Astrocyte (in vitro differentiated cells and primary cell): ENCODE results near the gene ATP2A1. TPM values are rescaled to one million over a fixed set of nuclear protein-coding genes. Genes with fewer than 3 reads are reported as not detected.

Source experiments
- DNase-seq: peaks from one replicate; pipeline ENCODE4 v3.0.0-alpha.2; 2010; ENCODE audit warnings: low read depth
- FAIRE-seq: peaks from 2 replicates; lab custom pipeline; 2011; peaks lifted over from hg19 to GRCh38; lab: Jason Lieb, UNC
- H2AFZ ChIP-seq: 2 replicates; pipeline ENCODE4 v1.6.0; 2012; ENCODE audit warnings: low read depth, low read length, inconsistent platforms
- H3K27ac ChIP-seq: 2 replicates; pipeline ENCODE4 v1.5.1; 2011; ENCODE audit warnings: low read depth, low read length, inconsistent platforms
- H3K27me3 ChIP-seq: 2 replicates; pipeline ENCODE4 v1.6.0; 2011; ENCODE audit warnings: low read length, inconsistent platforms; ENCODE audit not compliant: insufficient read depth
- H3K36me3 ChIP-seq: 2 replicates; pipeline ENCODE4 v1.5.1; 2011; ENCODE audit warnings: low read length, inconsistent platforms; ENCODE audit not compliant: insufficient read depth
- H3K4me1 ChIP-seq: 2 replicates; pipeline ENCODE4 v1.5.1; 2011; ENCODE audit warnings: low read length, inconsistent platforms; ENCODE audit not compliant: insufficient read depth
- H3K4me2 ChIP-seq: 2 replicates; pipeline ENCODE4 v1.6.0; 2012; ENCODE audit warnings: low read length, inconsistent platforms
- H3K4me3 ChIP-seq: 2 replicates; pipeline ENCODE4 v1.5.1; 2011; ENCODE audit warnings: low read depth, mild to moderate bottlenecking, low read length, inconsistent platforms; ENCODE audit not compliant: insufficient read depth
- H3K79me2 ChIP-seq: 2 replicates; pipeline ENCODE4 v1.6.0; 2012; ENCODE audit warnings: mild to moderate bottlenecking, low read length, inconsistent platforms; ENCODE audit not compliant: insufficient read depth
- H3K9ac ChIP-seq: 2 replicates; pipeline ENCODE4 v1.6.0; 2012; ENCODE audit warnings: mild to moderate bottlenecking, low read length, inconsistent platforms
- H3K9me3 ChIP-seq: 2 replicates; pipeline ENCODE4 v1.5.1; 2012; ENCODE audit warnings: low read depth, mild to moderate bottlenecking, low read length, inconsistent platforms; ENCODE audit not compliant: insufficient read depth
- H4K20me1 ChIP-seq: 2 replicates; pipeline ENCODE4 v1.6.0; 2012; ENCODE audit warnings: low read length, inconsistent platforms; ENCODE audit not compliant: insufficient read depth
- H3K27ac Mint-ChIP-seq: one replicate; pipeline ENCODE4 v1.8.0; 2021; ENCODE audit warnings: mild to moderate bottlenecking, mixed read lengths; ENCODE audit not compliant: unreplicated experiment
- H3K27me3 Mint-ChIP-seq: one replicate; pipeline ENCODE4 v1.8.0; 2021; ENCODE audit warnings: low read depth, mixed read lengths; ENCODE audit not compliant: unreplicated experiment
- H3K36me3 Mint-ChIP-seq: one replicate; pipeline ENCODE4 v1.8.0; 2021; ENCODE audit warnings: low read depth, mixed read lengths; ENCODE audit not compliant: unreplicated experiment
- H3K4me1 Mint-ChIP-seq: one replicate; pipeline ENCODE4 v1.8.0; 2021; ENCODE audit warnings: low read depth, mixed read lengths; ENCODE audit not compliant: unreplicated experiment
- H3K4me3 Mint-ChIP-seq: one replicate; pipeline ENCODE4 v1.8.0; 2021; ENCODE audit warnings: mild to moderate bottlenecking, moderate library complexity, mixed read lengths; ENCODE audit not compliant: unreplicated experiment
- H3K9me3 Mint-ChIP-seq: one replicate; pipeline ENCODE4 v1.8.0; 2021; ENCODE audit warnings: mild to moderate bottlenecking, mixed read lengths; ENCODE audit not compliant: unreplicated experiment
- CTCF ChIP-seq: IDR thresholded peaks from 2 replicates; pipeline ENCODE4 v1.5.1; 2011; ENCODE audit warnings: low read depth, mild to moderate bottlenecking, inconsistent platforms, low read length, moderate library complexity; ENCODE audit not compliant: insufficient read depth
- EZH2 ChIP-seq: IDR thresholded peaks from 2 replicates; pipeline ENCODE4 v1.6.1; 2012; ENCODE audit warnings: mild to moderate bottlenecking, low read length, inconsistent platforms; ENCODE audit not compliant: insufficient read depth
- total RNA-seq: library from RNA; stranded (reverse); gene quantifications from 2 replicates; pipeline ENCODE4 v1.2.1, GENCODE V29; 2021

The ATP2A1 gene
- total RNA-seq, 1 donor from 2014 or later = 2.0 TPM

GRCh38 chr16:28903344-28904042 lies 25.2 kb downstream of the ATP2A1 start:
- no peaks in the 10 kb centered on the region for H3K79me2 ChIP-seq
- no peaks in the 10 kb centered on the region for H3K9me3 ChIP-seq
- no peaks in the 10 kb centered on the region for H3K36me3 ChIP-seq
- H3K9me3 Mint-ChIP-seq = no peaks in the 10 kb centered on the region
- no peak overlapping the region for H3K4me3 ChIP-seq
- no peak for TF ChIP-seq EZH2
- no peak for TF ChIP-seq CTCF
- FAIRE-seq = no peak
- H3K4me3 Mint-ChIP-seq = no peak overlapping the region
- H3K4me1 ChIP-seq = no peaks in the 10 kb centered on the region
- no peaks in the 10 kb centered on the region for H3K27me3 ChIP-seq
- H3K9ac ChIP-seq = no peak overlapping the region
- no peaks in the 10 kb centered on the region for H4K20me1 ChIP-seq
- no peak overlapping the region for H2AFZ ChIP-seq
- peaks cover 3% of the 10 kb centered on the region for H3K4me1 Mint-ChIP-seq
- H3K36me3 Mint-ChIP-seq = peaks cover 8% of the 10 kb centered on the region
- H3K27me3 Mint-ChIP-seq = no peaks in the 10 kb centered on the region
- H3K27ac ChIP-seq = no peak overlapping the region
- no peak overlapping the region for H3K27ac Mint-ChIP-seq
- no peak overlapping the region for H3K4me2 ChIP-seq
- no peak for DNase-seq

GRCh38 chr16:28904363-28904762 lies 26.1 kb downstream of the ATP2A1 start:
- no peak for TF ChIP-seq CTCF
- no peak for TF ChIP-seq EZH2
- H3K27ac ChIP-seq = no peak overlapping the region
- Mint-ChIP-seq H3K27me3 (no peaks in the 10 kb centered on the region), H3K36me3 (peaks cover 5% of the 10 kb centered on the region), H3K4me1 (no peaks in the 10 kb centered on the region), H3K9me3 (no peaks in the 10 kb centered on the region), H3K4me3 (no peak overlapping the region), H3K27ac (no peak overlapping the region)
- no peak overlapping the region for H3K9ac ChIP-seq
- FAIRE-seq = no peak
- H3K9me3 ChIP-seq = no peaks in the 10 kb centered on the region
- no peaks in the 10 kb centered on the region for H4K20me1 ChIP-seq
- H3K79me2 ChIP-seq = no peaks in the 10 kb centered on the region
- no peak overlapping the region for H2AFZ ChIP-seq
- H3K4me2 ChIP-seq = no peak overlapping the region
- no peaks in the 10 kb centered on the region for H3K36me3 ChIP-seq
- H3K4me3 ChIP-seq = no peak overlapping the region
- H3K4me1 ChIP-seq = no peaks in the 10 kb centered on the region
- DNase-seq = no peak
- no peaks in the 10 kb centered on the region for H3K27me3 ChIP-seq

- Histone ChIP-seq H3K4me2 (no peak overlapping the region), H3K36me3 (no peaks in the 10 kb centered on the region), H2AFZ (no peak overlapping the region), H3K4me3 (no peak overlapping the region), H3K9me3 (no peaks in the 10 kb centered on the region), H3K9ac (no peak overlapping the region), H3K27ac (no peak overlapping the region), H3K79me2 (no peaks in the 10 kb centered on the region), H3K27me3 (no peaks in the 10 kb centered on the region), H3K4me1 (no peaks in the 10 kb centered on the region), H4K20me1 (no peaks in the 10 kb centered on the region)
- TF ChIP-seq EZH2 (no peak), CTCF (no peak)
- Mint-ChIP-seq H3K4me1 (no peaks in the 10 kb centered on the region), H3K9me3 (no peaks in the 10 kb centered on the region), H3K36me3 (peaks cover 5% of the 10 kb centered on the region), H3K27ac (no peak overlapping the region), H3K27me3 (no peaks in the 10 kb centered on the region), H3K4me3 (no peak overlapping the region)
- FAIRE-seq (no peak), DNase-seq (no peak)
Observed at GRCh38 chr16:28904828-28905227, 26.5 kb downstream of the ATP2A1 start.
